Prostate gland (tissue), 2 donors: Measurements from ENCODE around the gene GARS1. TPM values are rescaled to one million over a fixed set of nuclear protein-coding genes. Genes with fewer than 3 reads are reported as not detected.
A peak's percentile ranks its signal among the peaks of the same experiment; 100 is the strongest.

Source experiments
- DNase-seq: peaks from one replicate; pipeline ENCODE4 v3.0.0-alpha.2; 2019; ENCODE audit warnings: low spot score
- H3K27ac ChIP-seq, 2 donors: fragments of 200-600 bp; sonication (generic); 2 replicates each; pipeline ENCODE4 v1.5.1; 2017 to 2019
- H3K27me3 ChIP-seq: fragments of 200-600 bp; sonication (generic); replicated peaks from 2 replicates; pipeline ENCODE4 v1.5.1; 2019; ENCODE audit not compliant: insufficient read depth
- H3K36me3 ChIP-seq, 2 donors: fragments of 200-600 bp; sonication (generic); 1 replicate in 1 of 2; 2 replicates in 1 of 2; pipeline versions ENCODE4 v1.5.1 to v1.8.1; 2017 to 2019
- H3K4me1 ChIP-seq: fragments of 200-600 bp; sonication (generic); replicated peaks from 2 replicates; pipeline ENCODE4 v1.5.1; 2019
- H3K4me3 ChIP-seq, 2 donors: fragments of 200-600 bp; sonication (generic); 2 replicates each; pipeline ENCODE4 v1.5.1; 2017 to 2019
- H3K9me3 ChIP-seq: fragments of 200-600 bp; sonication (generic); 2 replicates; pipeline ENCODE4 v1.5.1; 2017
- POLR2A ChIP-seq: fragments of 450-650 bp; IDR thresholded peaks from one replicate; pipeline ENCODE4 v1.6.1; 2016; ENCODE audit warnings: antibody characterized with exemption, mild to moderate bottlenecking
- POLR2AphosphoS5 ChIP-seq: sonication (generic); formaldehyde crosslinking; IDR thresholded peaks from one replicate; pipeline ENCODE4 v1.6.1; 2017; ENCODE audit warnings: antibody characterized with exemption
- WGBS: methylation state at CpG from one replicate; pipeline ENCODE4 v1.1.5; 2018; 5-methylcytosine and 5-hydroxymethylcytosine counted together
- intact Hi-C: fragments of 100-400 bp; cut with DNase I; formaldehyde crosslinking; loops from one replicate; pipeline ENCODE4 v1.14.2; 2022
- total RNA-seq, 2 donors: library from RNA; depleted of rRNA; stranded (reverse); fragments of >200 nt; gene quantifications; one replicate each; pipeline ENCODE4 v1.1.0, GENCODE V29; 2016
- TF ChIP-seq, protein P1 (sequence below), 4 experiments: fragments of 200-600 bp in 2 of 4; fragments of 450-650 bp in 2 of 4; sonication (generic) in 2 of 4; IDR thresholded peaks; 1 replicate in 3 of 4; 2 replicates in 1 of 4; pipeline ENCODE4 v1.5.1; 2016 to 2019; ENCODE audit warnings: antibody characterized with exemption in 4 of 4, mild to moderate bottlenecking in 2 of 4, moderate library complexity in 2 of 4

The GARS1 gene, protein sequence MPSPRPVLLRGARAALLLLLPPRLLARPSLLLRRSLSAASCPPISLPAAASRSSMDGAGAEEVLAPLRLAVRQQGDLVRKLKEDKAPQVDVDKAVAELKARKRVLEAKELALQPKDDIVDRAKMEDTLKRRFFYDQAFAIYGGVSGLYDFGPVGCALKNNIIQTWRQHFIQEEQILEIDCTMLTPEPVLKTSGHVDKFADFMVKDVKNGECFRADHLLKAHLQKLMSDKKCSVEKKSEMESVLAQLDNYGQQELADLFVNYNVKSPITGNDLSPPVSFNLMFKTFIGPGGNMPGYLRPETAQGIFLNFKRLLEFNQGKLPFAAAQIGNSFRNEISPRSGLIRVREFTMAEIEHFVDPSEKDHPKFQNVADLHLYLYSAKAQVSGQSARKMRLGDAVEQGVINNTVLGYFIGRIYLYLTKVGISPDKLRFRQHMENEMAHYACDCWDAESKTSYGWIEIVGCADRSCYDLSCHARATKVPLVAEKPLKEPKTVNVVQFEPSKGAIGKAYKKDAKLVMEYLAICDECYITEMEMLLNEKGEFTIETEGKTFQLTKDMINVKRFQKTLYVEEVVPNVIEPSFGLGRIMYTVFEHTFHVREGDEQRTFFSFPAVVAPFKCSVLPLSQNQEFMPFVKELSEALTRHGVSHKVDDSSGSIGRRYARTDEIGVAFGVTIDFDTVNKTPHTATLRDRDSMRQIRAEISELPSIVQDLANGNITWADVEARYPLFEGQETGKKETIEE
- 10 to 100 TPM; 38.8 to 78.3 TPM for total RNA-seq

DNA sequence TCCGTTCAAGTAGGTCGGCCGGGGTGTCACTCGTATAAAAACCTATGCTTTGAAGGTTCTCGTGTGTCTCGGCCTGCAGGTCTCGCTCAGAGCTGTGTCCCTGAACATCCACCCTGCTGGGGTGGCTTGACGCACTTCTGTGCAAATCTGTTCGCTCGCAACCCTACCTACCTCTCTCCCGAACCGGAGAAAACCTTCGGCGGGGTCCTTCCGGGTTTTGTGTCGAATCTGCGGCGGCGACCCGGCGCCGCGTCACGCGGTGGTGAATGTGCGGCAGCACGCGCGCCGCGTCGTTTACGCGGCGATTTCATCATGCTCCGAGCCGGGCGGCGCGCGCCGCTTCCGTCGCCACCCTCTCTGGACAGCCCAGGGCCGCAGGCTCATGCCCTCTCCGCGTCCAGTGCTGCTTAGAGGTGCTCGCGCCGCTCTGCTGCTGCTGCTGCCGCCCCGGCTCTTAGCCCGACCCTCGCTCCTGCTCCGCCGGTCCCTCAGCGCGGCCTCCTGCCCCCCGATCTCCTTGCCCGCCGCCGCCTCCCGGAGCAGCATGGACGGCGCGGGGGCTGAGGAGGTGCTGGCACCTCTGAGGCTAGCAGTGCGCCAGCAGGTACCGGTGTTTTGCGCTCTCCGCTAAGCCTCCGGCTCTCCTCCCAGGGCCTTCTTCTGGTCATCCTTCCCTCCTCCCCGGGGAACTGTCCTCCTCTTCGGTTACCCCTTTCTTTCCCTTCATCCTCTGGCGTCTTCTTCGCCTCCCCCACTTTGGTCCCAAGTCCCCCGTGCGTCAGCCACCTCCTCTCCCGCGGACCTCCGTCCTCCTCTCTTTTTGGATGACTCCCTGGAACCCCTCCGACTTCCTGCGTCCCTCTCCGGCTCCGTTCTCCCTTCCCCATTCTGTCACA lies at the start of gene GARS1:
GARS1 (plus strand) TSS at position 339 of the 896 bp plus-strand sequence; CDS start at position 383, 44 bp downstream.
- Histone ChIP-seq H3K4me1 (peaks cover 6% of the 10 kb centered on the region), H3K27me3 (no peaks in the 10 kb centered on the region), H3K27ac (peak within 1 kb of the TSS; percentile 91 to 92), H3K36me3 (no peaks in the 10 kb centered on the region), H3K4me3 (peak within 1 kb of the TSS; percentile 72 to 97), H3K9me3 (no peaks in the 10 kb centered on the region)
- intact Hi-C loops: no loop called here
- DNase-seq: peak; percentile 83
- TF ChIP-seq POLR2A (peak; percentile 84), POLR2AphosphoS5 (peak; percentile 92)
- TF ChIP-seq, protein P1, sequence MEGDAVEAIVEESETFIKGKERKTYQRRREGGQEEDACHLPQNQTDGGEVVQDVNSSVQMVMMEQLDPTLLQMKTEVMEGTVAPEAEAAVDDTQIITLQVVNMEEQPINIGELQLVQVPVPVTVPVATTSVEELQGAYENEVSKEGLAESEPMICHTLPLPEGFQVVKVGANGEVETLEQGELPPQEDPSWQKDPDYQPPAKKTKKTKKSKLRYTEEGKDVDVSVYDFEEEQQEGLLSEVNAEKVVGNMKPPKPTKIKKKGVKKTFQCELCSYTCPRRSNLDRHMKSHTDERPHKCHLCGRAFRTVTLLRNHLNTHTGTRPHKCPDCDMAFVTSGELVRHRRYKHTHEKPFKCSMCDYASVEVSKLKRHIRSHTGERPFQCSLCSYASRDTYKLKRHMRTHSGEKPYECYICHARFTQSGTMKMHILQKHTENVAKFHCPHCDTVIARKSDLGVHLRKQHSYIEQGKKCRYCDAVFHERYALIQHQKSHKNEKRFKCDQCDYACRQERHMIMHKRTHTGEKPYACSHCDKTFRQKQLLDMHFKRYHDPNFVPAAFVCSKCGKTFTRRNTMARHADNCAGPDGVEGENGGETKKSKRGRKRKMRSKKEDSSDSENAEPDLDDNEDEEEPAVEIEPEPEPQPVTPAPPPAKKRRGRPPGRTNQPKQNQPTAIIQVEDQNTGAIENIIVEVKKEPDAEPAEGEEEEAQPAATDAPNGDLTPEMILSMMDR (IDR thresholded peaks at IDR 0.05): no peak
- WGBS: under 1% methylated on average over 54 of the region's 84 CpGs

DNA sequence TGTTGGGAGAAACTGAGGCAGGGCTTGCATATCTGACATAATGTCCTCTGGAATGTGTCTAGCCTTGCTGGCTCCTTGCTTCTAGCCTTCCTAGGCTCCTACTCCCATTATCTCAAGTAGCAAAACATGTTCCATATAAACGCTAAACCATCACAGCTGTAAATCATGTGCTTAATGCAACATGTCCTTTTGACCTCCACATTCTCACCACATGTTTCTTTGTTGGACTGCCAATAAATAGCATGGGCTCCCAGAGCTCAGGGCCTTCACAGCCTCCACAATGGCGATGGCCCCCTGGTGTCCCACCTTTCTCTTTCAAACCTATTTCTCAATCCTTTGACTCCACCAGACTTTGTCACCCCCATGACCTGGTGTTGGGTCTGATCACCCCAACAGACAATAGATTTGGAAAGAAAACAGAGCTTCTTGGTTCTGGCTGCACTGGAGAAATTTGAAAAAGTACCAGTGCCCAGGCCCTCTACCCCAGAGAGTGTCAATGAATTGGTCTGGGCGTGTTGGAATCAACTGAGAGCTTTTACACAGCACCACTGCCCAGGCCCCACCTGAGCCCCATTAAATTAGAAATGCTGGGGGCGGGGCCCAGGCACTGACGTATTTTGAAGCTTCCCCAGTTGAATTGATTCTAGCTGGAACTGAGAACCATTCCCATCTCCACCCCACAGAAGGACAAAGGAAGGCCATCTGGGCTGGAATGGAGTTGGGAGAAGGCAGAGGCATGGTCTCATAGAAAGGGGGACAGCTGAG lies 48.7 kb upstream of the GARS1 start:
- no peak overlapping the region for H3K27ac ChIP-seq
- no peaks in the 10 kb centered on the region for H3K36me3 ChIP-seq
- WGBS: 65% methylated on average over 5 of the region's 5 CpGs
- no peak overlapping the region for H3K4me3 ChIP-seq
- TF ChIP-seq, protein P1 (IDR thresholded peaks at IDR 0.05): no peak
- TF ChIP-seq POLR2AphosphoS5: no peak
- no peaks in the 10 kb centered on the region for H3K4me1 ChIP-seq
- no peaks in the 10 kb centered on the region for H3K27me3 ChIP-seq
- no peak for DNase-seq
- no peaks in the 10 kb centered on the region for H3K9me3 ChIP-seq
- intact Hi-C loops: no loop called here

DNA sequence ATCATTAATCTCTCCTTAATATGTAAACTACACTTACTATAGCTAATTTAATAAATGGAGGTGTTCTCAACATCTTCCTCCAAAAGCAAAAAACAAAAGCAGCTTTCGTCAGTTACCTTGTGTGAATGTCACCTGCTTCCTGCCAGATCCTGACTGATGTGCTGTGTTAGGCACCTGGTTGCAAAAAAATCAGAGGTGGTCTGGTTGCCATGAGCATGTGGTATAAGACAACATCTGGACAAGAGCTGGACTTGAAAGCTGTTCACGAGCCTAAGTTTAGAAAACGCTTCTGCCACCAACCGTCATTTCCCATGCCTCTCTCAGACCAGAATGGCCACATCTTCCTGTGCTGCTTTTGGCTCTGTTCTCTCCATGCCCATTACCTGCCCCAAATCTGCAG lies 48.1 kb upstream of the GARS1 start:
- TF ChIP-seq POLR2A (no peak), POLR2AphosphoS5 (no peak)
- TF ChIP-seq, protein P1 (IDR thresholded peaks at IDR 0.05): no peak
- WGBS: 96% methylated on average over 4 of the region's 4 CpGs
- intact Hi-C loops: no loop called here

DNA sequence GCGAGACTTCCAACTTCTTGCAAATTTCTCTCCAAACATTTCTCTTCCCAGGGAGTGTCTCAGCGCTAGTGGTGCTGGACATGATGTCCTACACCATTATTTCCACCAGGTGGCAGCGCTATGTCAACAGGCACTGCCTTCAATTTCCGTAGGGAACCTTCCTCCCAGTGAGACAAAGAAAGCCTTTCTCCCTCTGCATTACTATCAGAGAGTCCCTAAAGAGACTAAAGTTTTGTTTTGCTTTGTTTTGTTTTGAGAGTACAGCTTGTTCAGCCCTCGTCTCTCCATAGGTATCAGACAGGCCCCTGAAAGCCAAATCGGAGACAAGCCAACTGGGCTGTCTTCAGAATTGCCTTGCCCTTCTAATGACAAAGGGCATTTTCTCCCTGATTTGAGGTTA lies 45.8 kb upstream of the GARS1 start:
- Histone ChIP-seq H3K4me1 (no peaks in the 10 kb centered on the region), H3K36me3 (no peaks in the 10 kb centered on the region), H3K9me3 (no peaks in the 10 kb centered on the region), H3K4me3 (no peak overlapping the region), H3K27ac (peak overlapping the region; percentile 47 to 71), H3K27me3 (no peaks in the 10 kb centered on the region)
- intact Hi-C loops: no loop called here
- peak; percentile 74 for DNase-seq
- WGBS: 12% methylated on average over 6 of the region's 6 CpGs
- TF ChIP-seq, protein P1 (IDR thresholded peaks at IDR 0.05): peak; percentile 49 to 95 (median 88)
- TF ChIP-seq POLR2A (no peak), POLR2AphosphoS5 (peak; percentile 71)

More for the DNA sequence above, 48.1 kb upstream of the GARS1 start:
- DNase-seq: no peak
- Histone ChIP-seq H3K27ac (no peak overlapping the region), H3K4me3 (no peak overlapping the region), H3K27me3 (no peaks in the 10 kb centered on the region), H3K4me1 (no peaks in the 10 kb centered on the region), H3K36me3 (no peaks in the 10 kb centered on the region), H3K9me3 (no peaks in the 10 kb centered on the region)
